Measurements from ENCODE around the gene ECI2.

- TF ChIP-seq CTCF (IDR thresholded peaks at IDR 0.05) (no peak), USF2 (IDR thresholded peaks at IDR 0.05; ENCODE audit: borderline replicate concordance, low read depth, low read length) (no peak), FOXJ3 (CRISPR knock-in tag; IDR thresholded peaks at IDR 0.05) (no peak), IRF3 (IDR thresholded peaks at IDR 0.05; ENCODE audit: low read depth, low read length) (no peak)
Measured at GRCh38 chr6:4108561-4109093, 26.7 kb downstream of the ECI2 start.
